GM18519 (cell line): ENCODE data around the gene MIGA2.
A peak's percentile ranks its signal among the peaks of the same experiment; 100 is the strongest.

Source experiments
- ATAC-seq: cut with Tn5 transposase; IDR thresholded peaks from one replicate; pipeline ENCODE4 v1.9.1; 2021; ENCODE audit warnings: mild to moderate bottlenecking, moderate library complexity; ENCODE audit not compliant: unreplicated experiment, low FRiP score

The MIGA2 gene

DNA sequence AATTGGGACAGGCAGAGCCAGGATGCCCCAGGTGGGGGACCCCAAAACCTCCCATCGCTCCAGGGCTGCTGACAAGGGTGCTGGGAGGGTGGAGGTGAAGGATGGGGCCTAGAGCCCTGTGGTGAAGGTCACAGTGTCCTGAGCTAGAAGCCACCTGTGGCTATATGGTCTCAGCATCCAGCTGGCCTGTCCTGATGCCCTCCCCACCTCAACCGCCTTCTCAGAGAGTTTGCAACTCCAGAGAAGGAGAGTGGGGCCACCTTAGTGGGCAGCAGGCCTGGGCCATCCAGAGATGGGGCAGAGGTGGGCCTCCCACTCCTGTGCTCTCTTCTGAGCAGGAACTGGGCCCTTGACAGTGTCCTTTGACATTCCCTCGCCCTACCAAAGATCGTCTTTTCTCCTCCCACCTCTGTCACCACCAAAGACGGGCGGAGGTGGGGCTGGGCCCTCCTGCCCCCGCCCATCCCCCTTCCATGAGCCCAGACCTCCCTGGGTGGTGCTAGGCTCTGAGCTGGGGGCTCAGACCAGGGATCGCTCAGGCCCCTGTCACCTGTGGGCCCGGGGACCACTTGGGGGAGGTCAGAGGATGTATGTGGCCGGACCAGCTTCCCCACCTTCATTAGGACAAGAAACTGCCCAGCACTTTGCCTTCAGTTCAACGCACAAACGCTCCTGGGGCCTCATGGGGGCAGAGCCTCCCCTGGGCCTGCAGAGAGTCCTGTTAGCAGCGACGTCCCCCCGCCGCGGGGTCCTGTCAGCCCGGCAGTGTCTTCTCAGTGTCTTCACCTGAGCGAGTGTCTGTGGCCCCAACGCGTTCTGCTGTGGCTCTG lies 34.5 kb downstream of the MIGA2 start:
- ATAC-seq, result no peak

DNA sequence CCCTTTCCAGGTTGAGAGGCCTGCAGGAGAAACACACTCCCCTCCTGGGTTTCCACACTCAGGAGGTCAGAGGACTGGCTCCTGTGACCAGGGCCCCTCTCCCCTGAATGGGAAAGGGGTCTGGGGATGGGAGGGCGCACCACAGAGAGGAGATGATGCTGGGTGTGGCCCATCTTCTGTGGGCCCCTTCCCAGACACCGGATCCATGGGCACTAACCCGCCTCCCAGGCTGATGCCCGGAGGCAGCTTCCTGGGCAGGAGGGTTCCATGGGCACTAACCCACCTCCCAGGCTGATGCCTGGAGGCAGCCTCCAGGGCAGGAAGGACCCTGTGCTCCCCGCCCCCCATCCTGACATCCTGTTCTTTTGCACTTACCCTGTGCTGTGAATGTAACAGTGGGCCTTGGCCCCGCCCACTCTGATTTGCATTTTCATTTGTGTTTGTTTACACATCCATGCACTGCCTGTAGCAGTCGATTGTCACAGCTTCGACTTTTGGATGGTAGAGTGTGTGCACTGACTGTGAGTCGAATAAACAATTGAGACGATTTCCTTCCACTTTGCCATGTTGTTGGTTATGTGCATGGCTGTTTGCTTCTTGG lies 35.2 kb downstream of the MIGA2 start:
- no peak for ATAC-seq

DNA sequence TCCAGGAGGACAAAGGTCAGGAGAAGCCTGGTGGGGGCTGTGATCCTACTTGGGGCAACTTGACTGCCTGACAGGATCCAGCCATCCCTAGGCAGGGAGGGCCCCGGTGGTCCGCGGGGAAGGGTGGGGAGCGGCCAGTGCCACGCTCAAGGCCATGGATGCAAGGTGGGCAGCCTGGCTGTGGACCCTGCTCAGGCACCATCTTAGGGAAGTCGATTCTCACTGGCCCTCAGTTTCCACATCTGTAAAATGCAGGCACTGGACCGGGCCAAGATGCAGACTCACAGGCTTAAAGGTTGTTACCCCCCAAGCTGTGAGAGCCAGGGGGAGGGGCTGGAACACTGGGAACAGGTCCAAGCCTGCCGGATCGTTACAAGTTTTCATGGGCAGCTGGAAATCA lies 35.7 kb downstream of the MIGA2 start:
- no peak for ATAC-seq

DNA sequence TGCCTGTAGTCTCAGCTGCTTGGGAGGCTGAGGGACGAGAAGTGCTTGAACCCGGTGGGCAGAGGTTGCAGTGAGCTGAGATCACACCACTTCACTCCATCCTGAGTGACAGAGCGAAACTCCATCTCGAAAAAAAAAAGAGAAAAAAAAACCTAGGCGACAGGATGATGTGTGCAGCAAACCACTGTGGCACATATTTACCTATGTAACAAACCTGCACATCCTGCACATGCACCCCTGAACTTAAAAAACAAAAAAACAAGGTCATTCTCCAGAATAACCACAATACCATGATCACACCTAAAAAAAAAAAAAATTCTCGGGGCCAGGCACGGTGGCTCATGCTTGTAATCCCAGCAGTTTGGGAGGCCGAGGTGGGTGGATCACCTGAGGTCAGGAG lies 37.0 kb downstream of the MIGA2 start:
- no peak for ATAC-seq

DNA sequence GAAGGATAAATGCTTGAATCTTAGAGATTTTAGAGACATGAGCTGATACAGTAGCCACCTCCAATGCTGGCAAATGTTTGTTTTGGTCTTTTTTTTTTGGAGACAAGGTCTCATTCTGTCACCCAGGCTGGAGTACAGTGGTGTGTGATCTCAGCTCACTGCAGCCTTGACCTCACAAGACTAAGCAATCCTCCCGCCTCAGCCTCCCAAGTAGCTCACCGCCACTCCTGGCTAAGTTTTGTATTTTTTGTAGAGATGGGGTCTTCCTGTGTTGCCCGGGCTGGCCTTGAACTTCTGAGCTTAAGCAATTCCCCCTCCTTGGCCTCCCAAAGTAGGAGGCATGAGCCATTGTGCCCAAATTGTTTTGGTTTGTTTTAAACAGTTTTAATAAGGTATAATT lies 37.7 kb downstream of the MIGA2 start:
- no peak for ATAC-seq

DNA sequence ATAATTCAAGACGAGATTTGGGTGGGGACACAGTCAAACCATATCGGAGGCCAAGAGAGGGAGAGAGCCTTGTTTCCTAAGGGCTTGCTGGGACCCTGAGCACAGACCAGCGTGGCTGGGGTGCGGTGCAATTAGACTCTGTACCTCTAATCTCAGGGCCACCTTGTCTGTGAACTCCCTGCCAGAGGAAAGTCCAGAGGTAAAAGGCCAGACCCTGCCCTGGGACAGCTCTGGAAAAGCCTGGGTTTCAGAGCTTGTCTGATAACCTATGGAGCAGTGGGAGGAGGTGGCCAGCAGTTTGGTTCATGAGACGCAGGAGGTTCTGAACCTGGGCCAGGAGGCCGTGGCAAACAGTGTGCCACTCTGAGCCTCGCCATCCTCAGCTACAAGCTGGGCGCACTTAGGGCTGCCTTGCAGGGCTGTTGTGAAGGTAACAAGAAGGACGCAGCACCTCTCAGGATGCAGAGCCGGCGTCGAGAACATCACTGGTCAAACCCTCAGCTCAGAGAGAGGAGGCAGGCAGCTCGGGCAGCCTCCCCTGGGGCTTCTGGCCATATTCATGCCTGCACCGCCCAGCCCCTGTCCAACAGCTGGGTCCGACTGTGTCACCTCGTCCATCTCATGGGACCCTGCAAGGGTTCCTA lies 39.7 kb downstream of the MIGA2 start:
- ATAC-seq, result no peak

DNA sequence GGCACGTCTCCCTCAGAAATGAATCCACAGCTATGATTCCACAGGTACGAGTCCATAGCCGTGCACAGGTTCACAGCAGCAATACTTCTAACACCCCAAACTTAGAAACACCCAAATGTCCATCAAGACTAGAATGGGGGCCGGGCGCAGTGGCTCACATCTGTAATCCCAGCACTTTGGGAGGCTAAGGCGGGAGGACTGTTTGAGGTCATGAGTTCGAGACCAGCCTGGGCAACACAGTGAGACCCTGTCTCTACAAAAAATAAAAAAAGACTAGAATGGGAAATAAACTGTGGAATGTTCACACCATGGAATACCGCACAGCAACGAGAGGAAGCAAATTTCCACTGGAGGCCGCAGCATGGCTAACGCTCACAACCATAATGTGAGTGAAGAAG lies 40.2 kb downstream of the MIGA2 start:
- ATAC-seq, result no peak

DNA sequence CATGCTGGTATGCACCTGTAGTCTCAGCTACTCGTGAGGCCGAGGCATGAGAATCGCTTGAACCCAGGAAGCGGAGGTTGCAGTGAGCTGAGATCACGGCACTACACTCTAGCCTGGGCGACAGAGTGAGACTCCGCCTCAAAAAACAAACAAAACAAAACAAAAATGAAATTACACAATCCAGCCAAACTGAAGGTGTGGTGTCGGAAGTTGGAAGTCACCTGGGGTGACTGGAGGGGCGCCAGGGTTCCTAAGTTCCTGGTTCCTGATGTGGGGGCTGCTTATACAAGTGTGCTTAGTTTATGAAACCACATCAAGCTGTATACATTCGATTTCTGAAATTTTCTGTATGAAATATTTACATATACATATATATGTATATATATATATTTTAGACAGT lies 40.8 kb downstream of the MIGA2 start:
- no peak for ATAC-seq

DNA sequence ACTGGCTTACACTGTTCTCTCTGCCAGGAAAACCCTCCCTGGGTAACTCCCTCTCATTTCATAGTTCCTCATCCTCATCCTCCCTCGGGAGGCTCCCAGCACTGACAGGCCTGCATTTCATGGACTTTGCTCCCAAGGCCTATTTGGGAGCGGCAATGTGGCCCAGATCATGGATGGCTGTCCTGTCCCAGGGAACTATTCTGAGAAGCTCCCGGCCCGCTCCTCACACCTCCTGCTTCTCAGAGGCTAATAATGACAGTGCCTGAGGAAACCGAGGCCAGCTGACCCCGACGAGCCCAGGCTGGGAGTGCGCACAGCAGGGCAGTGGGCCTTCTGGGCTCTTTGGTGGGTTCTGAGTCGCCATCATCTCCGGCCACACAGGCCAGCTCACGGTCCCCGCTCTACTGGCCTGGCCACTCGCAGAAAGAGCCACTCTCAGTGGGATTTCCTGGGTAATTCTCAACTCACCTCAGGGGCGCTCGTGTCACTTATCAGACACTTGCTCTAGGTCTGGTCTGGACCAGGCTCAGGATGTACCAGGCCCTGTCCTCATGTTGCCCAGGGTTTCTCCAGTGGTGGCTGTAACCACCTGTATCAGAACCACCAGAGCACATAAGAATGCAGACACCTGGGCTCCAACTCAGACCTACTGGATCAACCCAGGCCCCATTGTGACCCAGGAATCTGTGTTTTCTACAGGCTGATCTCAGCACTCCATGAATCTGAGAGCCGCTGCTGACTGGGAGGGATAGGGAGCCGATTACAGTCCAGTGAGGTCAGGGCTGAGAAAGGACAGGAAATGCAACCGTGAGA lies 42.5 kb downstream of the MIGA2 start:
- ATAC-seq, result no peak

DNA sequence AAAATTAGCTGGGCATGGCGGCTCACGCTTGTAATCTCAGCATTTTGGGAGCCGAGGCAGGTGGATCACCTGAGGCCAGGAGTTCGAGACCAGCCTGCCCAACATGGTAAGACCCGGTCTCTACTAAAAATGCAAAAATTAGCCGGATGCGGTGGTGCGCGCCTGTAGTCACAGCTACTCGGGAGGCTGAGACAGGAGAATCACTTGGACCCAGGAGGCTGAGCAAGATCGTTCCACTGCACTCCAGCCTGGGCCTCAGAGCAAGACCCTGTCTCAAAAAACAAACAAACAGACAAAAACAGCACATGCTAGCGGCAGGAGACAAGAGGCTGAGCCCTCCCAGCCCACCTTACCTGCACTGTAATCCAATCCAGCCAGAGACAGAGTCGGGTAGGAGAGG lies 43.4 kb downstream of the MIGA2 start:
- ATAC-seq, result no peak

DNA sequence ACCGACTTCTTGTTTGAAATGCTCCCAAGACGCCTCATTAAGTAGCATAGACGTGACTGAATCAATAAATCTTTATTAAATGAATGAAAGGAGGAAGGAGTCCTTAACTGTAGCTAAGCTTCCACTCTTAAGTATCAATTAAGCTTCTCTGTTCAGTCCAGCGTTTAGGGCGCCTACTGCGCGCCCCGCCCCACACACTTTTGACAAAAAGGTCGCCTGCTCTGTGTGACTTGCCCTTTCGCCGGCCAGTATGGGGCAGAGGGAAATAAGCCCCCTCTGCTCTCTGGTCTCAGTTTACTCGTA lies 43.8 kb downstream of the MIGA2 start:
- no peak for ATAC-seq

DNA sequence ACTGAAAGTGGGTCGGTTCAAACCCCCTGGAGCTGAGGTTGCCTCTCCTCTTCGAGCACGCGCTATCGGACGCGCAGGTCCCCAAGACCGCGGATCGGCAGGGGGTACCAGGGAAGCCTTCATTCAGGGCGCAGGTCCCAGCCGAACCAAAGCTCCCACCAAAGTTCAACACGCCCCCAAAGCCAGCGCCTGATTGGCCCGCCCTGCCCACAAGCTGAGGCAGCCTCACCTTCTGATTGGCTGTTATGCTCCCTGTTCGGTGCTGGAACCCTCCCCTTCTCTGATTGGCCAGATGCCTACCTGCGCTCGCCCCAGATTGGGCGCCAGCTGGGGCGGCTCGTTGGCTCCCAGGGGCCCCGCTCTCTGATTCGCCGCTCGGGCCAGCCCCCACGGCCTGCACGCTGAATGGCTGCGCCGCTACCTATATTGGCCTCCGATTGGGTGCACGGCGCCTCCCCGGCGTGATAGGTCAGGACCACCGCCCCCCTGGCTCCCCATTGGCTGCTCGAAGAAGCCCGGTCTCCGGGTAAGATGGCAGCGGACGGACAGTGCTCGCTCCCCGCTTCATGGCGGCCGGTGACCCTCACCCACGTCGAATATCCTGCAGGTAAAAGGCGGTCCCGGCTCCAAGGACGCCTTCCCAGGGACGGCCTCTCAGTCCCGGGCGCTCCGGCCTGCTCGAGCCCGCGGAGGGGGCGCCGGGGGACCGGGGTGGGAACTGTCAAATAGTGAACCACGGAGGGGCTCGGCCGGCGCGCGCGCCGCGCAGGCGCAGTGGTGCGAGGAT lies 44.4 kb downstream of the MIGA2 start, which contains the start of gene DOLPP1:
Gene DOLPP1 (plus strand): TSS at position 511 of the 787 bp plus-strand sequence. CDS start 21 bp downstream, at position 532.
- peak; percentile 88 for ATAC-seq

DNA sequence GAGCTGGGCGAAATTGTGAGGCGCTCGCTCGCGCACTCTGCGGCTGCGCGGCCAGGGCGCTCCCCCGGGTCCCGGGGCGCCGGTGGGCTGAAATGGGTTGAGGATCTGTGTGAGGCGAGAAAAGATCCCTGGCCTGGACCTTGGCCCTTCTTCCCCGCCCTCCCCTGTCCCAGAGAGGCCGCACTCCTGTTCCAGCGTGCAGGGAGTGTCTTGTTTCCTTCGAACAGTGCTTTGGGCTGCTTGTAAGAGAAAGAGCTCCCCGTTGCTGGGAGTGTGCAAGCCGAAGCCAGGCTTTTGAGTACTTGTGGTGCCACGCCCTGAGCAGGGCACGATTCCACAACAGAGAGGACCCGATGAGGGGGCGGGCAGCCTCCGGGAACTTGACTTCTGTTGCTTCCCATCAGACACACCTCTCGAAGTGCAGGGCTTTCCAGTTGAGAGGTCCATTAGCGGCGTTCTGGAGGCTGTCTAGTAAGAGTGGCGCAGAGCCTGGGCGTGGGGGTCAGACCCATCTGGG lies 45.0 kb downstream of the MIGA2 start:
- no peak for ATAC-seq

DNA sequence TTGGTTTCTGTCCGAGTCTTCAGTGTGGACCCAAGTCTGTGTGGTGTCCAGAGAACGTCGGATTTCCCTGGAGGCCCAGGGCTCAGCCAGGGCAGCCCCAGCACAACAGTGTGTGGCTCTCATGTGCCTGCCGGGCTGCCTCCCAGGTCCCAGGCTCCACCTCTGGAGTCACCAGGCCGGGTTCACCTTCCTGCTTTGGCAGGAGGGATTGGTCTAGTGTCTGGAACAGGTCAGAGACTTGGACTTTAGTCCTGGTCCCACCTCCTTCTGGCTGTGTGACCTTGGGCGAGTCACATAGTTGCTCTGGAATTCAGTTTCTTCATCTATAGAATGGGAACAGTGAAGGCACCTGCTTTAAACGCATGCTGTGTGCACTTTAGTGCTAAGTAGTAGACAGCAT lies 47.7 kb downstream of the MIGA2 start:
- no peak for ATAC-seq

DNA sequence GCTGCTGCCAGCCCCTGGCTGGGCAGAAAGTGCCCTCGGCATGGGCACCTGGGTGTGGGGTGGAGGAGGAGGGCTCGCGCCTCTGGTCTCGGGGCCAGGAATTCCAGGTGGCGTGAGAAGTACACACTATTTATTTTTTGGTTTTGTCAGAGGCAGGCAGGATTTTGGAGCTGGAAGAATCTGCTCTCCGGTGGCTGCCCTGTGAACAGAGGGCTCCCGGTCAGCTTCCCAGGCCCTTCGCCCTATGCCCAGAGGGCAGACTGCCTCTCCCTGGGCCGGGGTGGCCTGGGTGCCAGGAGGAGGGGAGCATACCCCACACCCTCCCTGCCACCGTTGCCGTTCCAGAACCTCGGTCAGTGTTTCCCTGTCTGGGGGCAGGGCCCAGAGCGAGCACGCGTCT lies 52.8 kb downstream of the MIGA2 start:
- ATAC-seq, result no peak

DNA sequence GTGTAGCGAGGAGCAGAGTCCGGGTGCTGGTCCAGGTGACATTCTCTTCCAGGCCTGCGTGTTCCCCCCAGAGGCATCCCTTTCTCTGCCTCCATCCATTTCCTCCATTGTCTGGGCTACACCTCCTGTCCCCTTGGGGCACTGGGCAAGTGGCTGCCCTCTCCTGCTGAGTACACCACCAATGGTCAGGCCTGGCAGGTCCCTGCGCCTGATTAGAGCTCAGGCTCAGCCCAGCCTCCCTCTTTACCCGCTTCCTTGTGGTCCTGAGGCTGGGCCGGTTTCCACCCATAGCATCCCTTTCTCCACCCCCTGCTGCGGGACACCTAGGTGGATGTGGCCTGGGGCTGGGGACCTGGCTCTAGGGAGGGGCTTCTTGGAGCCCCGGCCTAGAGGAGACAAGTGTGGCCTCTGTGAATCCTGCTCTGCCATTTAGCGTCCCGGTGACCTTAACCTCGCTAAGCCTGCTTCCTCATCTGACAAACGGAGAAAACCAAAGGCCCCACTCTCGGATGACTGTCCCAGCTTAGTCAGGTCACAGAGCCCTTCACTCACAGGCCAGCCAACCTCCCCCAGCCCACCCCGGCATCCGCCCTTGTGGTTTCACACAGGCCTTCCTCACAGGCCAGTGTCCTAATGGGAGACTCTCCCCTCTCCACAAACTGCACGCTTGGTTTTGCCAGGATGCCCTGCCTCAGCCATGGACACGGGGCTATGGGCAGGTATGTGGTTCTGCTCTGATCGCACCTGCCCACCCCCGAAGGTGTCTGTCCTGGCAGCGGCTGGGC lies 57.4 kb downstream of the MIGA2 start:
- no peak for ATAC-seq

DNA sequence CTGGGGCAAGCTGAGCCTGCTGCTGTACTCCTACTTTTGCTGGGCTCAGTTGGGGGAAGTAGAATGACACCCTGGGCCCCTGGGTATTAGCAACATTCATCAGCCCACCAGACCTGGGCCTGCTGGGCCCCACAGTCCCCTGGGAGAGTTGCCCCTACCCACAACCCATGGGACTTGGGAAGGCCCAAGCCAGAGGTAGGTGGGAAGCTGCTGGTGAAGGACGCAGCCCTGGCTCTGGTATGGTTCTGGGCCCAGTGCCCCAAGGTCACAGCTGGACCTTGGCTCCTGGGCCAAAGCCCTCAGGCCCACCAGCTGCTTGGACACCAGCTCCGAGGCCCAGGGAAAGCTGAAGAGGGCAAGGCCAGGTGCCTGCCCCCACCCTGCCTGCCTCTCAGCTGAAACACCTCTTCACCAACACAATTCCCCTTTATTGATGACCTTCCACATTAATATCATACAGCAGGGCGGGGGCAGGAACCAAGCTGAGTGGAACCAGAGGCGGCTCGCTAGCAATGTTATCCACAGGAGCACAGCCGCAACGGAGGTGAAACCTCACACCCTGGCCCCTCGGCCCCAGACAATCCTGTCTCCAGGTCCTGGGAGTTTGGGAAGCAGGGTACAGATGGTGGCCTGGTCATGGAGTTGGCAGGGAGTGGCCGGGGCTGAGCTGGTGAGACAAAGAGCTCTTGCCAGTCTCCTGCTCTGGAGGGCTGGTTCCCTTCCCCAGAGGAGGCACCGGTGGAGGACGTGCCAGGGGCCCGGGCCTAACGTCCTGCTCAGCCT lies 58.2 kb downstream of the MIGA2 start:
- no peak for ATAC-seq

DNA sequence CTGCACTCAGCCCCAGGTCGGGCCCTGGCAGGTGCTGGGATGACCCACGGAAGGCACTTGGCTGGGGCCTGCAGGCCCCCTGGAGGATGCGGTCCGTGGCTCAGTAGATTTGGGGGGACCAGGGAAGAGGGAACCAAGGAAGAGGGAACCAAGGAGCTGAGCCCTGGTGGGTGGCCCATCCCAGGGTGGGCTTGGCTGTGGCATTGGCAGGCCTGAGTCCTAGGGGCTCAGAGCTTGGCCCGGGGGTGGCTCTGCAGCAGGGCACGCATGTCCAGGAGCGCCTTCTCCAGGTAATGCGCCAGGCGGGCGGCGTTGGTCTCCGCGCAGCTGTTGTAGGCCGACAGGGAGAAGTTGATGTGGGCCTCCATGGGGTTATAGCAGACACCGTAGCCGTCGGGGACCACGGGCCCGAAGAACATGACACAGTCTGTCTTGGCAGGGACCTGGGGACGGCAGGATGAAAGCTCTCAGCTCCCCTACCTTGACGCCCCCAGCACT lies 58.8 kb downstream of the MIGA2 start:
- ATAC-seq, result no peak
